ENCODE measurements around the gene TRDN.

GRCh38 chr6:123565529-123565928, 71.2 kb downstream of the TRDN start:
- TF ChIP-seq EZH2phosphoT487 (IDR thresholded peaks at IDR 0.05; ENCODE audit: low read depth, severe bottlenecking, unreplicated experiment) (no peak), CTCF (IDR thresholded peaks at IDR 0.05; ENCODE audit: poor library complexity) (no peak), EZH2 (IDR thresholded peaks at IDR 0.05; ENCODE audit: borderline replicate concordance) (no peak)
